Hepatocyte (in vitro differentiated cells): ENCODE results near the gene VWA5B2.

ENCODE experiments used
- EZH2phosphoT487 ChIP-seq: fragments of 200-600 bp; sonication (generic); IDR thresholded peaks from one replicate; pipeline ENCODE4 v1.6.1; 2018; ENCODE audit warnings: antibody characterized with exemption, mild to moderate bottlenecking, low read depth, moderate library complexity; ENCODE audit not compliant: unreplicated experiment, severe bottlenecking
- TF ChIP-seq, protein P1 (sequence below): fragments of 200-600 bp; sonication (generic); IDR thresholded peaks from 2 replicates; pipeline ENCODE4 v1.5.1; 2016; ENCODE audit warnings: antibody characterized with exemption, mild to moderate bottlenecking; ENCODE audit not compliant: poor library complexity

DNA sequence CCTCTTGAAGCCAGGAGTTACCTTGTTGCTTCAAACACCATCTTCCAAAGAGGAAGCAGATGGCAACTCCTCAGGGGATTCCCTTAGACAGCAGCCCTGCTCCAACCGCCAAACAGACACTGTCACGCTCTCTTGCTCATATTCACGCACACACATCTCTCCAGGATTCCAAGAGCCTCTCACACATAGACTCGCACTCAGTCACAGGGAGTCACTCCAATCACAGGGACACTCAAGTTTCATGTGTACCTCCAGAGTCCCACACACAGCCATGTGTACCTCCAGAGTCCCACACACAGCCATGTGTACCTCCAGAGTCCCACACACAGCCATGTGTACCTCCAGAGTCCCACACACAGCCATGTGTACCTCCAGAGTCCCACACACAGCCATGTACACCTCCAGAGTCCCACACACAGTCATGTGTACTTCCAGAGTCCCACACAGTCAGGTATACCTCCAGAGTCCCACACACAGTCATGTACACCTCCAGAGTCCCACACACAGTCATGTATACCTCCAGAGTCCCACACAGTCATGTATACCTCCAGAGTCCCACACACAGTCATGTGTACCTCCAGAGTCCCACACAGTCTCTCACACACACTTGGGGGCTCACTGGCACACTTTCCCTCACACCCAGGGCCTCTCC lies 6.1 kb downstream of the VWA5B2 start:
- TF ChIP-seq, protein P1, sequence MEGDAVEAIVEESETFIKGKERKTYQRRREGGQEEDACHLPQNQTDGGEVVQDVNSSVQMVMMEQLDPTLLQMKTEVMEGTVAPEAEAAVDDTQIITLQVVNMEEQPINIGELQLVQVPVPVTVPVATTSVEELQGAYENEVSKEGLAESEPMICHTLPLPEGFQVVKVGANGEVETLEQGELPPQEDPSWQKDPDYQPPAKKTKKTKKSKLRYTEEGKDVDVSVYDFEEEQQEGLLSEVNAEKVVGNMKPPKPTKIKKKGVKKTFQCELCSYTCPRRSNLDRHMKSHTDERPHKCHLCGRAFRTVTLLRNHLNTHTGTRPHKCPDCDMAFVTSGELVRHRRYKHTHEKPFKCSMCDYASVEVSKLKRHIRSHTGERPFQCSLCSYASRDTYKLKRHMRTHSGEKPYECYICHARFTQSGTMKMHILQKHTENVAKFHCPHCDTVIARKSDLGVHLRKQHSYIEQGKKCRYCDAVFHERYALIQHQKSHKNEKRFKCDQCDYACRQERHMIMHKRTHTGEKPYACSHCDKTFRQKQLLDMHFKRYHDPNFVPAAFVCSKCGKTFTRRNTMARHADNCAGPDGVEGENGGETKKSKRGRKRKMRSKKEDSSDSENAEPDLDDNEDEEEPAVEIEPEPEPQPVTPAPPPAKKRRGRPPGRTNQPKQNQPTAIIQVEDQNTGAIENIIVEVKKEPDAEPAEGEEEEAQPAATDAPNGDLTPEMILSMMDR, result no peak
- TF ChIP-seq EZH2phosphoT487, result no peak
